HG03469 (cell line): ENCODE measurements around the gene PFKL.
"Not testable (repeated sequence)": the region's sequence is repeated elsewhere in the genome, so short reads cannot be mapped to it uniquely, and the experiment has no call there.

Experiments
- ATAC-seq: cut with Tn5 transposase; IDR thresholded peaks from one replicate; pipeline ENCODE4 v1.9.1; 2021; ENCODE audit warnings: mild to moderate bottlenecking, moderate library complexity, moderate number of reproducible peaks; ENCODE audit not compliant: unreplicated experiment

The PFKL gene

GRCh38 chr21:44275041-44275440 lies 24.8 kb upstream of the PFKL start:
- ATAC-seq: no peak

GRCh38 chr21:44279354-44280260 lies 20.2 kb upstream of the PFKL start:
- no peak for ATAC-seq

GRCh38 chr21:44281801-44282200 lies 18.1 kb upstream of the PFKL start:
- ATAC-seq: no peak

- ATAC-seq: no peak
Measured at GRCh38 chr21:44282370-44282769, 17.5 kb upstream of the PFKL start.

- not testable (repeated sequence) for ATAC-seq
Measured at GRCh38 chr21:44283211-44283785, 16.6 kb upstream of the PFKL start.

GRCh38 chr21:44283948-44284347 lies 15.9 kb upstream of the PFKL start:
- no peak for ATAC-seq

- ATAC-seq: no peak
Measured at GRCh38 chr21:44285138-44285992, 14.5 kb upstream of the PFKL start, which contains the start of gene AIRE. AIRE (plus strand) TSS chr21:44285876; CDS start chr21:44286007, 131 bp downstream.

- ATAC-seq: no peak
Measured at GRCh38 chr21:44286086-44286715, 13.7 kb upstream of the PFKL start.

- no peak for ATAC-seq
Measured at GRCh38 chr21:44286716-44287632, 12.9 kb upstream of the PFKL start.

- no peak for ATAC-seq
Measured at GRCh38 chr21:44288251-44289110, 11.4 kb upstream of the PFKL start.

- ATAC-seq: no peak
Measured at GRCh38 chr21:44289381-44290010, 10.4 kb upstream of the PFKL start.

- no peak for ATAC-seq
Measured at GRCh38 chr21:44290327-44291077, 9.4 kb upstream of the PFKL start.

GRCh38 chr21:44291078-44291935 lies 8.5 kb upstream of the PFKL start:
- ATAC-seq: no peak

GRCh38 chr21:44291936-44292811 lies 7.7 kb upstream of the PFKL start:
- ATAC-seq: no peak

GRCh38 chr21:44292812-44293195 lies 7.0 kb upstream of the PFKL start:
- ATAC-seq: no peak
